HEK293 (cell line): ENCODE results near the gene MALAT1.

Experiments
- GFI1B ChIP-seq: fragments of 450-650 bp; formaldehyde crosslinking; IDR thresholded peaks from 2 replicates; pipeline ENCODE4 v1.5.1; 2016; ENCODE audit warnings: missing biosample characterization, missing genetic modification characterization
- GLI2 ChIP-seq: fragments of 450-650 bp; formaldehyde crosslinking; IDR thresholded peaks from 2 replicates; pipeline ENCODE4; 2017; ENCODE audit warnings: missing biosample characterization, missing genetic modification characterization, low read depth, borderline replicate concordance
- HIC1 ChIP-seq: fragments of 450-650 bp; formaldehyde crosslinking; IDR thresholded peaks from 2 replicates; pipeline ENCODE4 v1.5.1; 2016; ENCODE audit warnings: missing biosample characterization, missing genetic modification characterization
- MYNN ChIP-seq: fragments of 450-650 bp; formaldehyde crosslinking; IDR thresholded peaks from 2 replicates; pipeline ENCODE4 v1.5.1; 2016; ENCODE audit warnings: missing biosample characterization, missing genetic modification characterization, borderline replicate concordance
- OVOL3 ChIP-seq: fragments of 450-650 bp; formaldehyde crosslinking; IDR thresholded peaks from 2 replicates; pipeline ENCODE4 v1.5.1; 2016; ENCODE audit warnings: missing biosample characterization, missing genetic modification characterization
- ZBTB1 ChIP-seq: fragments of 450-650 bp; formaldehyde crosslinking; IDR thresholded peaks from 2 replicates; pipeline ENCODE4 v1.5.1; 2016; ENCODE audit warnings: missing biosample characterization, missing genetic modification characterization
- ZBTB17 ChIP-seq: fragments of 450-650 bp; formaldehyde crosslinking; IDR thresholded peaks from 2 replicates; pipeline ENCODE4 v1.5.1; 2016; ENCODE audit warnings: missing biosample characterization, missing genetic modification characterization
- ZBTB8A ChIP-seq: fragments of 450-650 bp; formaldehyde crosslinking; IDR thresholded peaks from 2 replicates; pipeline ENCODE4 v1.5.1; 2016; ENCODE audit warnings: missing biosample characterization, missing genetic modification characterization
- ZFP37 ChIP-seq: fragments of 450-650 bp; formaldehyde crosslinking; IDR thresholded peaks from 2 replicates; pipeline ENCODE4 v1.5.1; 2016; ENCODE audit warnings: missing biosample characterization, missing genetic modification characterization
- ZNF174 ChIP-seq: fragments of 450-650 bp; formaldehyde crosslinking; IDR thresholded peaks from 2 replicates; pipeline ENCODE4 v1.5.0; 2017; ENCODE audit warnings: missing biosample characterization, mild to moderate bottlenecking, missing genetic modification characterization
- ZNF211 ChIP-seq: fragments of 450-650 bp; formaldehyde crosslinking; IDR thresholded peaks from 2 replicates; pipeline ENCODE4 v1.5.1; 2016; ENCODE audit warnings: low read depth, missing biosample characterization, missing genetic modification characterization
- ZNF214 ChIP-seq: fragments of 450-650 bp; formaldehyde crosslinking; IDR thresholded peaks from 2 replicates; pipeline ENCODE4 v1.5.1; 2017; ENCODE audit warnings: missing biosample characterization, mild to moderate bottlenecking, missing genetic modification characterization, borderline replicate concordance
- ZNF311 ChIP-seq: fragments of 450-650 bp; formaldehyde crosslinking; IDR thresholded peaks from 2 replicates; pipeline ENCODE4 v1.5.1; 2017; ENCODE audit warnings: missing biosample characterization, missing genetic modification characterization, borderline replicate concordance
- ZNF362 ChIP-seq: fragments of 450-650 bp; formaldehyde crosslinking; IDR thresholded peaks from 2 replicates; pipeline ENCODE4 v1.5.1; 2016; ENCODE audit warnings: missing biosample characterization, missing genetic modification characterization
- ZNF423 ChIP-seq: fragments of 450-650 bp; formaldehyde crosslinking; IDR thresholded peaks from 2 replicates; pipeline ENCODE4 v1.5.1; 2016; ENCODE audit warnings: missing biosample characterization, missing genetic modification characterization
- ZNF449 ChIP-seq: fragments of 450-650 bp; formaldehyde crosslinking; IDR thresholded peaks from 2 replicates; pipeline ENCODE4 v1.5.1; 2017; ENCODE audit warnings: missing biosample characterization, mild to moderate bottlenecking, missing genetic modification characterization, moderate library complexity
- ZNF510 ChIP-seq: fragments of 450-650 bp; formaldehyde crosslinking; IDR thresholded peaks from 2 replicates; pipeline ENCODE4 v1.5.1; 2018; ENCODE audit warnings: mild to moderate bottlenecking, missing genetic modification characterization, missing biosample characterization; ENCODE audit not compliant: insufficient replicate concordance
- ZNF558 ChIP-seq: fragments of 450-650 bp; formaldehyde crosslinking; IDR thresholded peaks from 2 replicates; pipeline ENCODE4 v1.5.1; 2016; ENCODE audit warnings: missing biosample characterization, missing genetic modification characterization
- ZNF580 ChIP-seq: fragments of 450-650 bp; formaldehyde crosslinking; IDR thresholded peaks from 2 replicates; pipeline ENCODE4 v1.5.1; 2016; ENCODE audit warnings: missing biosample characterization, missing genetic modification characterization
- ZNF664 ChIP-seq: fragments of 450-650 bp; formaldehyde crosslinking; IDR thresholded peaks from 2 replicates; pipeline ENCODE4 v1.5.1; 2016; ENCODE audit warnings: missing biosample characterization, missing genetic modification characterization
- ZNF776 ChIP-seq: fragments of 450-650 bp; formaldehyde crosslinking; IDR thresholded peaks from 2 replicates; pipeline ENCODE4 v1.5.0; 2017; ENCODE audit warnings: missing biosample characterization, missing genetic modification characterization, borderline replicate concordance
- ZNF777 ChIP-seq: fragments of 450-650 bp; formaldehyde crosslinking; IDR thresholded peaks from 2 replicates; pipeline ENCODE4 v1.5.1; 2017; ENCODE audit warnings: missing biosample characterization, missing genetic modification characterization, borderline replicate concordance
- ZXDB ChIP-seq: fragments of 450-650 bp; formaldehyde crosslinking; IDR thresholded peaks from 2 replicates; pipeline ENCODE4 v1.5.1; 2016; ENCODE audit warnings: missing biosample characterization, missing genetic modification characterization
- TF ChIP-seq, protein P1 (sequence below): fragments of 450-650 bp; formaldehyde crosslinking; IDR thresholded peaks from 2 replicates; pipeline ENCODE4 v1.5.1; 2016; ENCODE audit warnings: missing biosample characterization, missing genetic modification characterization, borderline replicate concordance
- TF ChIP-seq, protein P2 (sequence below): fragments of 450-650 bp; formaldehyde crosslinking; conservative IDR thresholded peaks from 2 replicates; pipeline ENCODE4 v1.5.1; 2016; ENCODE audit warnings: low read depth, missing biosample characterization, missing genetic modification characterization
- TF ChIP-seq, protein P3 (sequence below): fragments of 450-650 bp; IDR thresholded peaks from 2 replicates; pipeline ENCODE4 v1.5.1; 2018; ENCODE audit warnings: missing biosample characterization, missing genetic modification characterization

Gene MALAT1

DNA sequence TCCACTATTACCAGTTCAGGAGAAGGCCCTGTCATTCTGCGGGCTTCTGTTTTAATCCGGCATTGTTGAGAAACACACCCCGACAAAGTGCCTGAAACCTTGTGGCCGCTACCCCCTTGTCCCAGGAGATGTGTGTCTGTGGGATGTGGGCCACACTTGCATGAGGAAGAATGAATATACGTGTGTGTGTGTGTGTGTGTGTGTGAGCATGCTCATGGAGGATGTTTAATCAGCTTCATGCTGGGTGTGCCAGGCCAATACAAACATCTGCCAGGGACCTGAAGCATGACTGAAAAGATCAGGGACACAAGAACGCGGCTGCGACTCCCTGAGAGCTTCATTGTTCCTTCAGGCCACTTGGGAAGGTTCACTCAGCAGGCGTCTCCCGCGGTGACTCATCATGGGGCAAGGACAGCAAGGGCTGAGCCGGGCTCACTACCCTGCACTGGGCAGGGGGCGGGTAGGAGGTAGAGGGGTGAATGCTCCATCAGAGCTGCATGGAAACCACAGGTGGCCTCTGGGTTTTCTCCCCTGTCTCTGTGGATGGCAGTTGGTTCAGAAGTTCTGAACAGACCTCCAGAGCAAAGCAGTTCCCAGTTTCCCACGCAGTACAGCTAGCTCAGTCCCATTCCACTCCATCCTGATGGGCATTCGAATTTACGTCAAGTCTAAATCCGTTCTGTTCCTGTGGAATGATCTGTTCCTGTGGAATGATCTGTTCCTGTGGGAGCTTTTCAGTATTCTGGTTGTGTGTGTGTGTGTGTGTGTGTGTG, 7.0 kb upstream of the MALAT1 start (continued):
- TF ChIP-seq ZNF510 (tag by site-specific recombination) (no peak), ZNF423 (tag by site-specific recombination) (peak; percentile 74), ZNF776 (tag by site-specific recombination) (no peak), GFI1B (tag by site-specific recombination) (no peak), ZNF580 (tag by site-specific recombination) (peak; percentile 22; the same call in 1 of the 2 replicates), ZNF362 (no peak), OVOL3 (tag by site-specific recombination) (no peak), MYNN (tag by site-specific recombination) (no peak), ZNF777 (tag by site-specific recombination) (no peak), ZBTB17 (tag by site-specific recombination) (peak; percentile 60), ZFP37 (tag by site-specific recombination) (no peak; the same call in 1 of the 2 replicates), ZBTB8A (tag by site-specific recombination) (peak; percentile 95), ZNF174 (tag by site-specific recombination) (no peak), ZNF449 (no peak), ZXDB (tag by site-specific recombination) (peak; percentile 39), ZNF214 (tag by site-specific recombination) (no peak), ZNF558 (tag by site-specific recombination) (no peak), HIC1 (tag by site-specific recombination) (peak; percentile 95), ZNF211 (tag by site-specific recombination) (no peak), ZNF664 (tag by site-specific recombination) (no peak), ZNF311 (tag by site-specific recombination) (no peak), ZBTB1 (no peak), GLI2 (no peak)
- TF ChIP-seq, protein P1, sequence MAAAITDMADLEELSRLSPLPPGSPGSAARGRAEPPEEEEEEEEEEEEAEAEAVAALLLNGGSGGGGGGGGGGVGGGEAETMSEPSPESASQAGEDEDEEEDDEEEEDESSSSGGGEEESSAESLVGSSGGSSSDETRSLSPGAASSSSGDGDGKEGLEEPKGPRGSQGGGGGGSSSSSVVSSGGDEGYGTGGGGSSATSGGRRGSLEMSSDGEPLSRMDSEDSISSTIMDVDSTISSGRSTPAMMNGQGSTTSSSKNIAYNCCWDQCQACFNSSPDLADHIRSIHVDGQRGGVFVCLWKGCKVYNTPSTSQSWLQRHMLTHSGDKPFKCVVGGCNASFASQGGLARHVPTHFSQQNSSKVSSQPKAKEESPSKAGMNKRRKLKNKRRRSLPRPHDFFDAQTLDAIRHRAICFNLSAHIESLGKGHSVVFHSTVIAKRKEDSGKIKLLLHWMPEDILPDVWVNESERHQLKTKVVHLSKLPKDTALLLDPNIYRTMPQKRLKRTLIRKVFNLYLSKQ (tag by site-specific recombination): no peak
- TF ChIP-seq, protein P2, sequence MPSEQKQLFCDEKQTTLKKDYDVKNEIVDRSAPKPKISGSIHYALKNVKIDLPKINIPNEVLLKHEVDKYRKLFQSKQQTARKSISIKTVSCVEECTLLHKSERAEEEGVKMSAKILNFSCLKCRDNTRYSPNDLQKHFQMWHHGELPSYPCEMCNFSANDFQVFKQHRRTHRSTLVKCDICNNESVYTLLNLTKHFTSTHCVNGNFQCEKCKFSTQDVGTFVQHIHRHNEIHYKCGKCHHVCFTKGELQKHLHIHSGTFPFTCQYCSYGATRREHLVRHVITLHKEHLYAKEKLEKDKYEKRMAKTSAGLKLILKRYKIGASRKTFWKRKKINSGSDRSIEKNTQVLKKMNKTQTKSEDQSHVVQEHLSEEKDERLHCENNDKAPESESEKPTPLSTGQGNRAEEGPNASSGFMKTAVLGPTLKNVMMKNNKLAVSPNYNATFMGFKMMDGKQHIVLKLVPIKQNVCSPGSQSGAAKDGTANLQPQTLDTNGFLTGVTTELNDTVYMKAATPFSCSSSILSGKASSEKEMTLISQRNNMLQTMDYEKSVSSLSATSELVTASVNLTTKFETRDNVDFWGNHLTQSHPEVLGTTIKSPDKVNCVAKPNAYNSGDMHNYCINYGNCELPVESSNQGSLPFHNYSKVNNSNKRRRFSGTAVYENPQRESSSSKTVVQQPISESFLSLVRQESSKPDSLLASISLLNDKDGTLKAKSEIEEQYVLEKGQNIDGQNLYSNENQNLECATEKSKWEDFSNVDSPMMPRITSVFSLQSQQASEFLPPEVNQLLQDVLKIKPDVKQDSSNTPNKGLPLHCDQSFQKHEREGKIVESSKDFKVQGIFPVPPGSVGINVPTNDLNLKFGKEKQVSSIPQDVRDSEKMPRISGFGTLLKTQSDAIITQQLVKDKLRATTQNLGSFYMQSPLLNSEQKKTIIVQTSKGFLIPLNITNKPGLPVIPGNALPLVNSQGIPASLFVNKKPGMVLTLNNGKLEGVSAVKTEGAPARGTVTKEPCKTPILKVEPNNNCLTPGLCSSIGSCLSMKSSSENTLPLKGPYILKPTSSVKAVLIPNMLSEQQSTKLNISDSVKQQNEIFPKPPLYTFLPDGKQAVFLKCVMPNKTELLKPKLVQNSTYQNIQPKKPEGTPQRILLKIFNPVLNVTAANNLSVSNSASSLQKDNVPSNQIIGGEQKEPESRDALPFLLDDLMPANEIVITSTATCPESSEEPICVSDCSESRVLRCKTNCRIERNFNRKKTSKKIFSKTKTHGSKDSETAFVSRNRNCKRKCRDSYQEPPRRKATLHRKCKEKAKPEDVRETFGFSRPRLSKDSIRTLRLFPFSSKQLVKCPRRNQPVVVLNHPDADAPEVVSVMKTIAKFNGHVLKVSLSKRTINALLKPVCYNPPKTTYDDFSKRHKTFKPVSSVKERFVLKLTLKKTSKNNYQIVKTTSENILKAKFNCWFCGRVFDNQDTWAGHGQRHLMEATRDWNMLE (tag by site-specific recombination): no peak
- TF ChIP-seq, protein P3, sequence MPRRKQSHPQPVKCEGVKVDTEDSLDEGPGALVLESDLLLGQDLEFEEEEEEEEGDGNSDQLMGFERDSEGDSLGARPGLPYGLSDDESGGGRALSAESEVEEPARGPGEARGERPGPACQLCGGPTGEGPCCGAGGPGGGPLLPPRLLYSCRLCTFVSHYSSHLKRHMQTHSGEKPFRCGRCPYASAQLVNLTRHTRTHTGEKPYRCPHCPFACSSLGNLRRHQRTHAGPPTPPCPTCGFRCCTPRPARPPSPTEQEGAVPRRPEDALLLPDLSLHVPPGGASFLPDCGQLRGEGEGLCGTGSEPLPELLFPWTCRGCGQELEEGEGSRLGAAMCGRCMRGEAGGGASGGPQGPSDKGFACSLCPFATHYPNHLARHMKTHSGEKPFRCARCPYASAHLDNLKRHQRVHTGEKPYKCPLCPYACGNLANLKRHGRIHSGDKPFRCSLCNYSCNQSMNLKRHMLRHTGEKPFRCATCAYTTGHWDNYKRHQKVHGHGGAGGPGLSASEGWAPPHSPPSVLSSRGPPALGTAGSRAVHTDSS: no peak
